NCI-H1105 treated with DMSO at 0.1 percent for 48 hours (cell line): Measurements from ENCODE around the gene TUT4.

ENCODE experiments used
- DNase-seq: peaks from one replicate; lab custom pipeline; 2025; lab: John Stamatoyannopoulos, UW

Gene TUT4

DNA sequence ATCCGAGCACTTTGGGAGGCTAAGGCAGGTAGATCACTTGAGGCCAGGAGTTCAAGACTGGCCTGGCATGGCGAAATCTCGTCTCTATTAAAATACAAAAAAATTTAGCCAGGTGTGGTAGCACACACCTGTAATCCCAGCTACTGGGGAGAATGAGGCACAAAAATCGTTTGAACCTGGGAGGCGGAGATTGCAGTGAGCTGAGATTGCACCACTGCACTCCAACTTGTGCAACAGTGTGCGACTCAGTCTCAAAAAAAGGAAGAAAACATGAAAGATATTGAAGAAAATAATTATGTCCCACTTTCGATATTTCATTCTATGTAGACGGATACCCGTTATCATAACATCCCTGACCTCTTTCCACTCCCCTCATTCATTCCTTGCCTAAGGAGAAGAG lies 19.2 kb downstream of the TUT4 start:
- no peak for DNase-seq

DNA sequence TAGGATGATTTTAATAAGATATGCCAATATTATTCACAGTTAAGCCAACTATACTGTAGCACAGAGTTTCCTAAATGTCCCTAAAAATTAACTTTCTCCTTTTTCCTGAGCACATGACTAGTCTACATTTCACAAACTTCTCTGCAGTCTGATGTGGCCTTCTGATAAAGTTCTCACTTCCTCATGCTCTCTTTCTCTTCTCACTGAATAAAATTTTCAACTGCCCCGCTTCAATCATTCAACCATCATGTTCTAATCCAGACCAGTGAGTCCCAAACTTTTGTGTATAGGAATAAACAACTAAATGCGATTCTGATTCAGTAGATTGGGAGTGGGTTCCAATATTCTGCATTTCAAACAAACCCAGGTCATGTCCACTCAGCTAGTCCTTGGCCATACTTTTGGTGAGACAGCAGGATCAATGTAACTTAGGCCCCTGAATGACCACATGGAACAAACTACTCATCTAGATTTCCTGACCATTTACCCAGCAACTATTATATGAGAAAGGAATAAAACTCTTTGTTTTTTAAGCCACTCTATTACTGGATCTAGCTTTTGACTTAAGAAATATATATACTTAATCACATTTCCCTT lies 20.1 kb downstream of the TUT4 start:
- no peak for DNase-seq

DNA sequence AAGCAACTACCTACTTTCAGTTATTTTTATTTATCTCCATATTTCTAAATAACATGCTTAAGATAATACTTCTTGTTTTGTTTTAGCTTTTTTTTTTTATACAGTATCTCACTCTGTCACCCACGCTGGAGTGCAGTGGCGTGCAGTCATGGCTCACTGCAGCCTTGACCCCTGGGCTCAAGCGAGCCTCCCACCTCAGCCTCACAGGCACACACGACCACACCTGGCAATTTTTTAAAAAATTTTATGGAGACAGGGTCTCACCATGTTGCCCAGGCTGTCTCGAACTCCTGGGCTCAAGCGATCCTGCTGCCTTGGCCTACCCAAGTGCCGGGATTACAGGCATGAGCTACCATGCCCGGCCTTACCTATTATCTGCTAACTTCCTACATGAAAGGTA lies 20.6 kb downstream of the TUT4 start:
- no peak for DNase-seq

DNA sequence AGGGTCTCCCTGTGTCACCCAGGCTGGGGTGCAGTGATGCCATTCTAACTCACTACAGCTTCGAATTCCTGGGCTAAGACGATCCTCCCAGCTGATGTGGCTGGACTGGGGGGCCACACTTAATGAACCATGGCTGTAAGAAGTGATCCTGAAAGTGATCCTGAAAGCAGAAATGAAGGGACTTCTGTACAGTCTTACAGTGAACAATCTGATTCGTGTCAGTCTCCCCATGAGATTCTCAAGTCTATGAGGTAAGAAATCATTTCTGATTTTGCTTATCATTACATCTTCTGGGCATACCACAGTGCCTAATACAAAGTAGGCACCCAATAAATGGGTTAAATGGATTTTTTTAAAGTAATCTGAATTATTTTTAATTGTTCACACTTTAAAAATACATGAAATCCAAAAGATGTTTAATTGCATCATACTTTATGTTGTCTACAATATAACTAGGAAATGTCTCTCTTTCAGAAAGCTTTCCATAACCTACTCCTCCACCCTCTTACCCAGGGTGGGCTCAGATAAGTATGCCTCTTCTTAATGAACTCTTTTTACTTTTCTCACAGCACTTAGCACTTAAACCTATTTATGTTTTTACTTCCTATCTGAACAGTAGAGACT lies 21.5 kb downstream of the TUT4 start:
- no peak for DNase-seq

DNA sequence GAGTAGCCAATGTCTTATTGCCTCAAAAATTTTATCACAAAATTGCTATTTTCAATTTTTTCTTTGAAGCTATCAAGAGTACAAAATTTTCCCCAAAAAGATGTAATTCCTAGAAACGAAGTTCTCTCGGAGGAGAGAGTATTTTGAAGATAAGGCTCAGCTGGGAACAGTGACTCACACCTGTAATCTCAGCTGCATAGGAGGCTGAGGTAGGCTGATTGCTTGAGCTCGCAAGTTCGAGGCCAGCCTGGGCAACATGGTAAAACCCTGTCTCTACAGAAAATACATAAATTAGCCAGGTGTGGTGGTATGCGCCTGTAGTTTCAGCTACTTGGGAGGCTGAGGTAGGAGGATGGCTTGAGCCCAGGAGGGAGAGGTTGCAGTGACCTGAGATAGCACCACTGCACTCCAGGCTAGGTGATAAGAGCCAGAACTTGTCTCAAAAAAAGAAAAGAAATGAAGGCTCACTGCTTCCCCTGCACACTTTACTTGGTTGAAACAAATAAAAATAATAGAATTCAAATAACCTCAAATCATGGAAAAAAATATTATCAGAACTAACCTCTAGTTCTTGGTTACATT lies 22.2 kb downstream of the TUT4 start:
- no peak for DNase-seq

DNA sequence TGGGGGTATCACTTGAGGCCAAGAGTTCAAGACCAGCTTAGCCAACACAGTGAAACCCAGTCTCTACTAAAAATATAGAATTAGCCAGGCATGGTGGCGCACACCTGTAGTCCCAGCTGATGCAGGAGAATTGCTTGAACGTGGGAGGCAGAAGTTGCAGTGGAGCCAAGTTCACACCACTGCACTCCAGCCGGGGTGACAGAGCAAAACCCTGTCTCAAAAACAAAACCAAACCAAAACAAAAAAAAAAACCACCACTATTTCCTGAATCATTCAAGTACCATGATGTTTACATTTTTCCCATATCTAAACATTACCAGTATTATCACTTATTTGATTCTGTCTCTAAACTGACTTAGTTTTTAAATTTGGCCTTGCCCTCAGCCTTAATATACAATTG lies 29.5 kb downstream of the TUT4 start:
- no peak for DNase-seq

- DNase-seq: no peak
Measured at GRCh38 chr1:52520148-52520547, 32.7 kb downstream of the TUT4 start.

DNA sequence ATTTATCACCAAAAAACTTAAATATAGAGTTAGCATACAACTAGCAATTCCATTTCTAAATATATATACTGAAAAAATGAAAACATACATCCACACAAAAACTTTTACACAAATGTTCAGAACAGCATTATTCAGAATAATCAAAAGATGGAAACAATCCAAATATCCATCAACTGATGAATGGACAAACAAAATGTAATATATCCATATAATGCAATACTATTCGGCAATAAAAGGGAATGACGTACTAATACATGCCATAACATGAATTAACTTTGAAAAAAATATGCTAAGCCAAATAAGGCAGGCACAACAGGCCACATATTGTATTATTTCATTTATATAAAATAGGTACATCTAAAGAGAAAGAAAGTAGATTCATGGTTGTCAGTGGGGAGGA lies 33.9 kb downstream of the TUT4 start:
- DNase-seq: no peak

- no peak for DNase-seq
Measured at GRCh38 chr1:52511851-52512615, 40.9 kb downstream of the TUT4 start.

DNA sequence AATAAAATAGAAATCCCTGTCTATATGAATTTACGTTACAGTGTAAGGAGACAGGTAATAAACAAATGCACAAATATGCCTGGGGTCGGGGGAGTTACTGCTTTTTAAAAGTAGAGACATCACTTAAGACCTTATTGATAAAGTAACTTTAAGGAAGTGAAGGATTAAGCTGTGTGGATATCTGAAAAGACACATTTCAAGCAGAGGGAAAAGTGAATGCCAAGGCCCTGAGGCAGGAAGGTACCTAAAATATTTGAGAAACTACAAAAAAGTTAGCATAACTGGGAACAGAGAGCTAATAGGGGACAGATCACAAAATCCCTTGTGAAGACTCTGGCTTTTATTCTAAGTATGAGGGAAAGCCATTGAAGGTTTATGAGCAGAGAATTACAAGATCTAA lies 41.5 kb downstream of the TUT4 start:
- no peak for DNase-seq

GRCh38 chr1:52506920-52507546 lies 45.9 kb downstream of the TUT4 start:
- DNase-seq: no peak

GRCh38 chr1:52506349-52506748 lies 46.5 kb downstream of the TUT4 start:
- DNase-seq: no peak

GRCh38 chr1:52504720-52505119 lies 48.2 kb downstream of the TUT4 start:
- DNase-seq: no peak

- no peak for DNase-seq
Measured at GRCh38 chr1:52503706-52504105, 49.2 kb downstream of the TUT4 start.

- peak; percentile 13 for DNase-seq
Measured at GRCh38 chr1:52502789-52503188, 50.1 kb downstream of the TUT4 start.

- no peak for DNase-seq
Measured at GRCh38 chr1:52487632-52488031, 65.3 kb downstream of the TUT4 start.

- DNase-seq: no peak
Measured at GRCh38 chr1:52482326-52483004, 70.4 kb downstream of the TUT4 start.

DNA sequence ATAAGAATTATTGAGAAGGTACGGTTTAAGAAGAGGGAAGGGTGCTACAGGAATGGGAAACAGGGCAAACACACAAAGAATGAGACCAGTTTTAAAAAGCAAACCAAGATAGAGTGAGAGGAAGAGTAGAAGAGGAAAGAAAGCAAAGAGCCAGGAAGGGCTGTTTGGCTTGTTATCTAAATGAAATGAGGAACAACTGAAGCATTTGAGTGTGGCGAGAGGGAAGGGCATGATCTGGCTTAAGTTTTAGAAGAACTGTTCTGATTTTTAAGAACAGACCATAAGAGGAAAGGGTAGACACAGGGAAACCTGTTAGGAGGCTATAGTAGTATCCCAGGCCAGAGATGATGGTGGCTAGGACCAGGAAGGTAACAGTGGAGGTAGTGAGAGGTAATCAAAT lies 73.8 kb downstream of the TUT4 start:
- DNase-seq: no peak

DNA sequence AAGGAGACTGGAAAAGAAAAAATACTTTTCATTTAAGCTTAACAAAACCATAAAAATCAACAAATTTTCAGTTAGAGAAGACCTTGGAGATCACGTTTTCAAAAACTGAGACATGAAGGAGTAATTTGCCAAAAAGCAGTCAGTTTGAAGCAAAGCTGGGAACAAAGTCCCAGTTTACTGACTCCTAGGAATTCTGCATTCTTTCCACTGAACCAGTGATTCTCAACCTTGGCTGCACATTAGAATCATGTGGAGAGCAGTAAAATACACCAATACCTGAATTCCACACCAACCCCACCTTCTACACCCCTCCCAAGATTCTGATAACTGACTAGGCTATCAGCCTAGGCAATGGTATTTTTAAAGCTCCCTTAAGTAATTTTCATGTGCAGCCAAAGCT lies 75.0 kb downstream of the TUT4 start:
- no peak for DNase-seq

DNA sequence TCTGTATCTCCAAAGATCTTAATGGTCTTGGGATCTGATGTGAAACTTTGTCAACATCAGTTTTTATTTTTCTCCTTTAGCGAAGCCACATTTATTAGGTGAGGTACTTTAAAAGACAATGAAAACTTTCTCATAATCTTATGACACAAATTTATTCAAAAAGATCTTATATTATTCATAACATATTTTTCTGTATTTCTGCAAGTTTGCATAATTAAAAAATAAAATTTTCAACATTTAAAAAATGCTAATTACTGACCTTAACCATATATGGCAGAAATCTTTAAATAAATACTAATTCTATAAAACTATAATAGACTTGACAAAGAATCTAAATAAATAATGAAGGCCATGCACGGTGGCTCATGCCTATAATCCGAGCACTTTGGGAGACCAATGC lies 75.9 kb downstream of the TUT4 start:
- no peak for DNase-seq

DNA sequence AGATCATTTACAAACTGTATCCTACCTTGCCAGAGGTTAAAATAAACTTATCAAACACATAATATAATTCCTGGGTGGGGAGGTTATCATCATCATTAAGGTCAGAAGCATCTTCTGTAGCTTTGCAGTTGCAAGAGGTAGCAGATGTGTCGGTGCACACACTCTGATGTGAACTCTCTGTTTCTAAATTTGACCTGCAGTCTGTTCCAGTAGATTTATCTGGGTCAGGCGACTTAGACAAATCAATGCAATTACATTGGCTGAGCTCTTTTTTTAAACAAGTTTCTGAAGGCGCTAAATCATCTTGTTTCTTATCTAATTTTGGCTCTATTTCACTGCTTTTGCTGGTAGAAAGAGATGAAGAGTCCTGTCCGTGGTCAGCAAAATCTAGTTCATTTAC lies 78.1 kb downstream of the TUT4 start:
- DNase-seq: no peak

GRCh38 chr1:52473039-52473438 lies 79.9 kb downstream of the TUT4 start:
- no peak for DNase-seq
